ENCODE data around the gene SLC35C1.

SLC35C1 gene

GRCh38 chr11:45791524-45791923 lies 13.4 kb upstream of the SLC35C1 start:
- H3K27me3 ChIP-seq (ENCODE audit: insufficient read depth, insufficient read length) = no peaks in the 10 kb centered on the region
- peaks cover 4% of the 10 kb centered on the region; the same call in 1 of the 2 replicates for H3K9me3 ChIP-seq (ENCODE audit: insufficient read depth, low read length)
- TF ChIP-seq ZNF274 (IDR thresholded peaks at IDR 0.05; ENCODE audit: low read depth, low read length) = no peak
- no peak for TF ChIP-seq YY1 (IDR thresholded peaks at IDR 0.05; ENCODE audit: insufficient read depth, insufficient read length)
- TF ChIP-seq SUZ12 (IDR thresholded peaks at IDR 0.05; ENCODE audit: extremely low read depth, insufficient read depth, insufficient read length) = no peak
- no peak for DNase-seq (ENCODE audit: low read depth, low spot score)
- no peak overlapping the region for H3K4me3 ChIP-seq (ENCODE audit: insufficient read length, low read depth)
- H3K9ac ChIP-seq (ENCODE audit: insufficient read length, low read depth) = no peak overlapping the region
- H3K4me1 ChIP-seq (ENCODE audit: insufficient read depth, insufficient read length) = no peaks in the 10 kb centered on the region
- H3K36me3 ChIP-seq (ENCODE audit: insufficient read depth, insufficient read length, low read length) = no peaks in the 10 kb centered on the region

GRCh38 chr11:45794169-45794568 lies 10.8 kb upstream of the SLC35C1 start:
- no peaks in the 10 kb centered on the region for H3K36me3 ChIP-seq (ENCODE audit: insufficient read depth, insufficient read length, low read length)
- no peak overlapping the region for H3K4me3 ChIP-seq (ENCODE audit: insufficient read length, low read depth)
- no peak for DNase-seq (ENCODE audit: low read depth, low spot score)
- no peaks in the 10 kb centered on the region for H3K27me3 ChIP-seq (ENCODE audit: insufficient read depth, insufficient read length)
- TF ChIP-seq SUZ12 (IDR thresholded peaks at IDR 0.05; ENCODE audit: extremely low read depth, insufficient read depth, insufficient read length) = no peak
- TF ChIP-seq ZNF274 (IDR thresholded peaks at IDR 0.05; ENCODE audit: low read depth, low read length) = no peak
- TF ChIP-seq YY1 (IDR thresholded peaks at IDR 0.05; ENCODE audit: insufficient read depth, insufficient read length) = no peak
- H3K9me3 ChIP-seq (ENCODE audit: insufficient read depth, low read length) = no peaks in the 10 kb centered on the region
- H3K4me1 ChIP-seq (ENCODE audit: insufficient read depth, insufficient read length) = no peaks in the 10 kb centered on the region
- no peak overlapping the region for H3K9ac ChIP-seq (ENCODE audit: insufficient read length, low read depth)

GRCh38 chr11:45795379-45795778 lies 9.6 kb upstream of the SLC35C1 start:
- DNase-seq (ENCODE audit: low read depth, low spot score) = no peak
- H3K9ac ChIP-seq (ENCODE audit: insufficient read length, low read depth) = no peak overlapping the region
- TF ChIP-seq ZNF274 (IDR thresholded peaks at IDR 0.05; ENCODE audit: low read depth, low read length) (no peak), YY1 (IDR thresholded peaks at IDR 0.05; ENCODE audit: insufficient read depth, insufficient read length) (no peak), SUZ12 (IDR thresholded peaks at IDR 0.05; ENCODE audit: extremely low read depth, insufficient read depth, insufficient read length) (no peak)
- no peaks in the 10 kb centered on the region for H3K27me3 ChIP-seq (ENCODE audit: insufficient read depth, insufficient read length)
- H3K9me3 ChIP-seq (ENCODE audit: insufficient read depth, low read length) = no peaks in the 10 kb centered on the region
- no peak overlapping the region for H3K4me3 ChIP-seq (ENCODE audit: insufficient read length, low read depth)
- no peaks in the 10 kb centered on the region for H3K4me1 ChIP-seq (ENCODE audit: insufficient read depth, insufficient read length)
- no peaks in the 10 kb centered on the region for H3K36me3 ChIP-seq (ENCODE audit: insufficient read depth, insufficient read length, low read length)

- no peak overlapping the region for H3K9ac ChIP-seq (ENCODE audit: insufficient read length, low read depth)
These were observed 8.5 kb upstream of the SLC35C1 start for GRCh38 chr11:45796461-45796861.

GRCh38 chr11:45798793-45799441 lies 6.0 kb upstream of the SLC35C1 start:
- peaks cover 2% of the 10 kb centered on the region for H3K4me1 ChIP-seq (ENCODE audit: insufficient read depth, insufficient read length)
- DNase-seq (ENCODE audit: low read depth, low spot score) = no peak
- TF ChIP-seq ZNF274 (IDR thresholded peaks at IDR 0.05; ENCODE audit: low read depth, low read length) (no peak), SUZ12 (IDR thresholded peaks at IDR 0.05; ENCODE audit: extremely low read depth, insufficient read depth, insufficient read length) (no peak)

More at GRCh38 chr11:45796461-45796861, 8.5 kb upstream of the SLC35C1 start:
- no peaks in the 10 kb centered on the region for H3K36me3 ChIP-seq (ENCODE audit: insufficient read depth, insufficient read length, low read length)
- no peak for DNase-seq (ENCODE audit: low read depth, low spot score)
- H3K4me3 ChIP-seq (ENCODE audit: insufficient read length, low read depth) = no peak overlapping the region
- H3K4me1 ChIP-seq (ENCODE audit: insufficient read depth, insufficient read length) = no peaks in the 10 kb centered on the region
- peaks cover 9% of the 10 kb centered on the region for H3K27me3 ChIP-seq (ENCODE audit: insufficient read depth, insufficient read length)
- no peaks in the 10 kb centered on the region for H3K9me3 ChIP-seq (ENCODE audit: insufficient read depth, low read length)
- TF ChIP-seq ZNF274 (IDR thresholded peaks at IDR 0.05; ENCODE audit: low read depth, low read length) (no peak), SUZ12 (IDR thresholded peaks at IDR 0.05; ENCODE audit: extremely low read depth, insufficient read depth, insufficient read length) (no peak), YY1 (IDR thresholded peaks at IDR 0.05; ENCODE audit: insufficient read depth, insufficient read length) (no peak)

GRCh38 chr11:45799562-45799961 lies 5.4 kb upstream of the SLC35C1 start:
- Histone ChIP-seq H3K9ac (ENCODE audit: insufficient read length, low read depth) (no peak overlapping the region), H3K36me3 (ENCODE audit: insufficient read depth, insufficient read length, low read length) (no peaks in the 10 kb centered on the region), H3K27me3 (ENCODE audit: insufficient read depth, insufficient read length) (peaks cover 38% of the 10 kb centered on the region), H3K4me1 (ENCODE audit: insufficient read depth, insufficient read length) (peaks cover 2% of the 10 kb centered on the region), H3K9me3 (ENCODE audit: insufficient read depth, low read length) (no peaks in the 10 kb centered on the region), H3K4me3 (ENCODE audit: insufficient read length, low read depth) (no peak overlapping the region)
- TF ChIP-seq ZNF274 (IDR thresholded peaks at IDR 0.05; ENCODE audit: low read depth, low read length) (no peak), YY1 (IDR thresholded peaks at IDR 0.05; ENCODE audit: insufficient read depth, insufficient read length) (no peak), SUZ12 (IDR thresholded peaks at IDR 0.05; ENCODE audit: extremely low read depth, insufficient read depth, insufficient read length) (no peak)
- DNase-seq (ENCODE audit: low read depth, low spot score) = no peak

More at GRCh38 chr11:45798793-45799441, 6.0 kb upstream of the SLC35C1 start:
- no peaks in the 10 kb centered on the region for H3K36me3 ChIP-seq (ENCODE audit: insufficient read depth, insufficient read length, low read length)
- H3K9me3 ChIP-seq (ENCODE audit: insufficient read depth, low read length) = no peaks in the 10 kb centered on the region
- no peak overlapping the region for H3K9ac ChIP-seq (ENCODE audit: insufficient read length, low read depth)
- H3K4me3 ChIP-seq (ENCODE audit: insufficient read length, low read depth) = no peak overlapping the region
- H3K27me3 ChIP-seq (ENCODE audit: insufficient read depth, insufficient read length) = peaks cover 34% of the 10 kb centered on the region

- TF ChIP-seq YY1 (IDR thresholded peaks at IDR 0.05; ENCODE audit: insufficient read depth, insufficient read length) (no peak), ZNF274 (IDR thresholded peaks at IDR 0.05; ENCODE audit: low read depth, low read length) (no peak), SUZ12 (IDR thresholded peaks at IDR 0.05; ENCODE audit: extremely low read depth, insufficient read depth, insufficient read length) (no peak)
- Histone ChIP-seq H3K27me3 (ENCODE audit: insufficient read depth, insufficient read length) (peaks cover 38% of the 10 kb centered on the region), H3K4me1 (ENCODE audit: insufficient read depth, insufficient read length) (peaks cover 2% of the 10 kb centered on the region), H3K4me3 (ENCODE audit: insufficient read length, low read depth) (no peak overlapping the region), H3K36me3 (ENCODE audit: insufficient read depth, insufficient read length, low read length) (no peaks in the 10 kb centered on the region), H3K9me3 (ENCODE audit: insufficient read depth, low read length) (no peaks in the 10 kb centered on the region), H3K9ac (ENCODE audit: insufficient read length, low read depth) (no peak overlapping the region)
- DNase-seq (ENCODE audit: low read depth, low spot score) = no peak
These were observed 4.7 kb upstream of the SLC35C1 start for GRCh38 chr11:45800261-45800660.

All from NT2/D1 (cell line).